Fibroblast of the aortic adventitia (primary cell): ENCODE measurements around the gene CD40LG. TPM values are rescaled to one million over a fixed set of nuclear protein-coding genes. Genes with fewer than 3 reads are reported as not detected.

Experiments used
- DNase-seq: peaks from one replicate; pipeline ENCODE4 v3.0.0-alpha.2; 2010; ENCODE audit warnings: low read depth
- H3K4me3 ChIP-seq: 2 replicates; pipeline ENCODE4 v1.5.1; 2011; ENCODE audit warnings: low read depth, mild to moderate bottlenecking, control low read depth, low read length, moderate library complexity
- CTCF ChIP-seq: IDR thresholded peaks from 2 replicates; pipeline ENCODE4 v1.5.1; 2011; ENCODE audit warnings: mild to moderate bottlenecking, low read length, control low read depth, inconsistent platforms; ENCODE audit not compliant: insufficient read depth
- total RNA-seq: library from RNA; depleted of rRNA; stranded (reverse); fragments of >200 nt; gene quantifications from 2 replicates; pipeline ENCODE4 v1.2.3, GENCODE V29; 2012; ENCODE audit warnings: low replicate concordance

Gene CD40LG
- total RNA-seq, 1 donor: not detected

- no peak for TF ChIP-seq CTCF
- H3K4me3 ChIP-seq: no peak overlapping the region
- no peak for DNase-seq
Observed at GRCh38 chrX:136689436-136689835, 41.5 kb downstream of the CD40LG start.

GRCh38 chrX:136691028-136691809, 43.3 kb downstream of the CD40LG start:
- DNase-seq: no peak
- no peak for TF ChIP-seq CTCF

GRCh38 chrX:136692271-136692670, 44.3 kb downstream of the CD40LG start:
- DNase-seq: peak; percentile 43
- TF ChIP-seq CTCF: no peak
- no peak overlapping the region for H3K4me3 ChIP-seq

More at GRCh38 chrX:136691028-136691809, 43.3 kb downstream of the CD40LG start:
- H3K4me3 ChIP-seq: no peak overlapping the region

DNA sequence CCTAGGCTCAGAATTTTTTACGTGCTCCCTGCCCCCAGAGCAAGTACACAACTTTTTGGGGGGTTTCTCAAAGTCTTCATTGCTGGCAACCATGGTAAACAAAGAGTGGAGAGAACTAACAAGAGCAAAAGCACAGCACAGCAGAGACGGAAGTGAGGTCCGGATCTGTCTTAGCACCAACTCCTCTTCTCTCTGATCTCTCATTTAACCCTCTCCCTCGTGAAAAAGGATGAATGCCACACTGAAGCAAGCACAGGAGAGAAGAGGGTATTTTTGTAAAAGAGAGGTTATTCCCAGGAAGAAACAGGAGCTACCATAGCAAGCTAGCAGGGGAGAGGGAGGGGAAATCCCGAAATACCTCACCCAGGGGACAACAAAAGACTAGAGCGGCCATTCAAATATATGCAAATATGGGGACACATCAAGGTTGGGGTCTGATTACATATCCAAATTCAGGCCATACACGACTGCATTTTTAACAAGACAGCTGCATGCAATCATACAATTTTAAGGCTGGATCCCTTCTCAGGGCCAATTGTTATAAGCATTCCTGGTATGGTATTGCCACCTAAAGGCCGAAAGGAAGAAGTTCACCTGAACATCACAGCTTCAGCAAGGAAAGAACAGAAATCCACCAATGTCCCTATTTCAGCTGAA, 46.6 kb downstream of the CD40LG start:
- DNase-seq: peak; percentile 77
- peak; percentile 74 for TF ChIP-seq CTCF
- H3K4me3 ChIP-seq: no peak overlapping the region

- no peak for DNase-seq
- H3K4me3 ChIP-seq: no peak overlapping the region
- no peak for TF ChIP-seq CTCF
Observed at GRCh38 chrX:136697156-136697555, 49.2 kb downstream of the CD40LG start.

DNA sequence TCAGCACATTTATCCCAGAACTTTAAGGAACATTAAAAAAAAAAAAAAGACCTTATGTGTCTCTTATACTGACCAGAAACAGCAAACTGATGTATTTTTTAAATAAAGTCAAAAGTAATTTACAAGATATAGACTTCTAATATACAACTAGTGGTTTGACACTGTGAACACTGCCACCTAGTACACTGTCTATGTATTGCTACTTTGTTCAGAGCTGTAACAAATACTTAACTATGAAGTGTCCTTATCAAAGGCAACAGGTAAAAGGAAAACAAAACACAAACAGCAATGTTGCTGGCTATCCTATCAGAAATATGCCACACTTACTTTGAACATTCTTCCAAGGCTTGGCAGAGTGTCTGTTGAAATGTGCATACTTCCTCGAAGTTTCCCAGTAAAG, 60.4 kb downstream of the CD40LG start:
- TF ChIP-seq CTCF: peak; percentile 49
- DNase-seq: peak; percentile 21
- no peak overlapping the region for H3K4me3 ChIP-seq

Other genes with a start within 250 kb of the CD40LG start
- gene BRS3, start 160.2 kb upstream of the CD40LG start, total RNA-seq: not detected in 2 replicates
- gene HTATSF1, start 150.6 kb upstream of the CD40LG start, total RNA-seq: 37.5 and 99.5 TPM in 2 replicates
- not detected in 2 replicates for gene VGLL1, start 115.9 kb upstream of the CD40LG start, total RNA-seq
- gene ARHGEF6, start 132.8 kb downstream of the CD40LG start, total RNA-seq: 8.2 and 10.0 TPM in 2 replicates
- gene RBMX, start 232.6 kb downstream of the CD40LG start, total RNA-seq: 245 and 277 TPM in 2 replicates